Keratinocyte (primary cell): ENCODE measurements around the gene SYNDIG1. TPM values are rescaled to one million over a fixed set of nuclear protein-coding genes. Genes with fewer than 3 reads are reported as not detected.
A peak's percentile ranks its signal among the peaks of the same experiment; 100 is the strongest.

Source experiments
- DNase-seq: peaks from one replicate; pipeline ENCODE4 v3.0.0-alpha.2; 2011; ENCODE audit warnings: low read depth, missing footprints, low spot score
- FAIRE-seq: peaks from 2 replicates; lab custom pipeline; 2011; peaks lifted over from hg19 to GRCh38; lab: Jason Lieb, UNC
- H2AFZ ChIP-seq: 2 replicates; pipeline ENCODE4 v1.6.0; 2012; ENCODE audit warnings: low read length, control low read depth, inconsistent platforms; ENCODE audit not compliant: control insufficient read depth
- H3K27ac ChIP-seq: 2 replicates; pipeline ENCODE4 v1.5.1; 2011; ENCODE audit warnings: low read length; ENCODE audit not compliant: control insufficient read depth, insufficient read depth
- H3K27me3 ChIP-seq: 3 replicates; pipeline ENCODE4 v1.6.0; 2011; ENCODE audit warnings: low read length; ENCODE audit not compliant: control insufficient read depth, insufficient read depth; ENCODE audit errors: extremely low read depth
- H3K36me3 ChIP-seq, 2 experiments: 2 replicates in 1 of 2; 3 replicates in 1 of 2; pipeline ENCODE4 v1.5.1; 2011; ENCODE audit warnings: low read length in 2 of 2, mild to moderate bottlenecking in 1 of 2; ENCODE audit not compliant: control insufficient read depth in 2 of 2, insufficient read depth in 2 of 2; ENCODE audit errors: extremely low read depth in 1 of 2
- H3K4me1 ChIP-seq: 3 replicates; pipeline ENCODE4 v1.5.1; 2011; ENCODE audit warnings: low read length; ENCODE audit not compliant: control insufficient read depth, insufficient read depth; ENCODE audit errors: extremely low read depth
- H3K4me2 ChIP-seq: 3 replicates; pipeline ENCODE4 v1.6.0; 2011; ENCODE audit warnings: low read depth, low read length; ENCODE audit not compliant: control insufficient read depth, insufficient read depth; ENCODE audit errors: extremely low read depth
- H3K4me3 ChIP-seq, 3 experiments: fragments of 200-600 bp in 1 of 3; sonication (generic) in 1 of 3; 2 replicates in 2 of 3; 3 replicates in 1 of 3; pipeline ENCODE4 v1.5.1; 2011 to 2016; ENCODE audit warnings: low read length in 3 of 3, mild to moderate bottlenecking in 3 of 3, control low read depth in 2 of 3, inconsistent platforms in 1 of 3, low read depth in 1 of 3, mixed read lengths in 1 of 3, mixed run types in 1 of 3, moderate library complexity in 1 of 3; ENCODE audit not compliant: control insufficient read depth in 2 of 3, insufficient read depth in 2 of 3; ENCODE audit errors: extremely low read depth in 1 of 3
- H3K79me2 ChIP-seq: 2 replicates; pipeline ENCODE4 v1.6.0; 2012; ENCODE audit warnings: low read length; ENCODE audit not compliant: control insufficient read depth, insufficient read depth
- H3K9ac ChIP-seq: 3 replicates; pipeline ENCODE4 v1.6.0; 2011; ENCODE audit warnings: low read length; ENCODE audit not compliant: control insufficient read depth, insufficient read depth; ENCODE audit errors: extremely low read depth
- H3K9me1 ChIP-seq: 3 replicates; pipeline ENCODE4 v1.6.0; 2011; ENCODE audit warnings: low read length; ENCODE audit not compliant: control insufficient read depth, insufficient read depth; ENCODE audit errors: extremely low read depth
- H3K9me3 ChIP-seq: 2 replicates; pipeline ENCODE4 v1.5.1; 2012; ENCODE audit warnings: low read depth, low read length; ENCODE audit not compliant: control insufficient read depth
- H4K20me1 ChIP-seq: 3 replicates; pipeline ENCODE4 v1.6.0; 2011; ENCODE audit warnings: low read length; ENCODE audit not compliant: control insufficient read depth, insufficient read depth; ENCODE audit errors: extremely low read depth
- EZH2 ChIP-seq: IDR thresholded peaks from one replicate; pipeline ENCODE4 v1.6.1; 2012; ENCODE audit warnings: inconsistent platforms, mild to moderate bottlenecking, low read length, moderate library complexity
- dilution Hi-C: fragments of 300-500 bp; cut with MboI; formaldehyde crosslinking; loops from one replicate; pipeline ENCODE4 v1.7.0; 2020; ENCODE audit warnings: low sequenced_read_pairs; ENCODE audit not compliant: extremely low pct_ligation_motif_present
- polyA plus RNA-seq, 5 experiments: library from polyadenylated mRNA; depleted of rRNA in 3 of 5; stranded (reverse) in 3 of 5; stranded (forward) in 1 of 5; unstranded in 1 of 5; fragments of >200 nt; gene quantifications; 1 replicate in 1 of 5; 2 replicates in 3 of 5; 3 replicates in 1 of 5; pipeline versions ENCODE4 v1.2.1 to v1.2.3, GENCODE V29; 2011 to 2012; ENCODE audit warnings: missing spikeins in 2 of 5, low read depth in 1 of 5, low replicate concordance in 1 of 5
- TF ChIP-seq, protein P1 (sequence below), 3 experiments: IDR thresholded peaks in 1 of 3; conservative IDR thresholded peaks in 1 of 3; optimal IDR thresholded peaks in 1 of 3; 2 replicates in 2 of 3; 3 replicates in 1 of 3; pipeline versions ENCODE3 to v1.5.1; 2011; ENCODE audit warnings: low read length in 3 of 3, mild to moderate bottlenecking in 3 of 3, moderate library complexity in 2 of 3, control low read depth in 1 of 3, inconsistent platforms in 1 of 3; ENCODE audit not compliant: insufficient read depth in 2 of 3; ENCODE audit errors: extremely low read depth in 1 of 3

Gene SYNDIG1
- polyA plus RNA-seq, 1 donor (not counting 4 experiments of a cell fraction or from before 2014, with no cell fraction given): 0.38 TPM

DNA sequence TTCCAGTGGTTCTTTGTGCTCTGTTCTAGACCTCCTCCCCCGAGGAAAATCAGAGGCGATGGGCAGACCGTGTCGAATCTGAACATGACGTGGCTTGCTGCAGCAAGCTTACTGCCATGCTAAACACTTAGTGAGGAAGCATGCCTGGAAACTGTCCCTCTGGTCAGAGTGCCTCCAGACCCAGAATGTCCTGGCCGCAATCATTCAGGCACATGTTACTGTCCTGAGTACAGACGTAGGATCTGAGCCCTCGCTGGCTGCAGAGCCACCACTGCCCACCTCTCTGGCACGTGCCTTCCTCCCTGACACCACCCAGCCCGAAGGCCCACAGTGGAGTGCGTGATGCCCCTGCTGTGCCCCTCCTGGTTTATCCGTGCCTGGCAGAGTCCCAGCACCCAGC is 163.6 kb downstream of the SYNDIG1 start:
- Histone ChIP-seq H3K27me3 (no peaks in the 10 kb centered on the region), H2AFZ (peak overlapping the region; percentile 33), H3K4me3 (no peak overlapping the region), H3K36me3 (no peaks in the 10 kb centered on the region), H3K9me3 (no peaks in the 10 kb centered on the region), H3K9ac (no peak overlapping the region), H3K4me1 (peaks cover 10% of the 10 kb centered on the region), H3K27ac (no peak overlapping the region), H3K9me1 (no peaks in the 10 kb centered on the region), H3K79me2 (no peaks in the 10 kb centered on the region), H4K20me1 (no peaks in the 10 kb centered on the region), H3K4me2 (no peak overlapping the region)
- TF ChIP-seq EZH2: no peak
- TF ChIP-seq, protein P1, sequence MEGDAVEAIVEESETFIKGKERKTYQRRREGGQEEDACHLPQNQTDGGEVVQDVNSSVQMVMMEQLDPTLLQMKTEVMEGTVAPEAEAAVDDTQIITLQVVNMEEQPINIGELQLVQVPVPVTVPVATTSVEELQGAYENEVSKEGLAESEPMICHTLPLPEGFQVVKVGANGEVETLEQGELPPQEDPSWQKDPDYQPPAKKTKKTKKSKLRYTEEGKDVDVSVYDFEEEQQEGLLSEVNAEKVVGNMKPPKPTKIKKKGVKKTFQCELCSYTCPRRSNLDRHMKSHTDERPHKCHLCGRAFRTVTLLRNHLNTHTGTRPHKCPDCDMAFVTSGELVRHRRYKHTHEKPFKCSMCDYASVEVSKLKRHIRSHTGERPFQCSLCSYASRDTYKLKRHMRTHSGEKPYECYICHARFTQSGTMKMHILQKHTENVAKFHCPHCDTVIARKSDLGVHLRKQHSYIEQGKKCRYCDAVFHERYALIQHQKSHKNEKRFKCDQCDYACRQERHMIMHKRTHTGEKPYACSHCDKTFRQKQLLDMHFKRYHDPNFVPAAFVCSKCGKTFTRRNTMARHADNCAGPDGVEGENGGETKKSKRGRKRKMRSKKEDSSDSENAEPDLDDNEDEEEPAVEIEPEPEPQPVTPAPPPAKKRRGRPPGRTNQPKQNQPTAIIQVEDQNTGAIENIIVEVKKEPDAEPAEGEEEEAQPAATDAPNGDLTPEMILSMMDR (optimal IDR thresholded peaks at IDR 0.05 in 1 of 3, IDR thresholded peaks at IDR 0.05 in 1 of 3, conservative IDR thresholded peaks at IDR 0.05 in 1 of 3; ENCODE audit: extremely low read depth in 1 of 3, insufficient read depth in 2 of 3, low read length in 3 of 3): no peak
- dilution Hi-C loops: no loop called here
- no peak for DNase-seq
- FAIRE-seq: no peak

DNA sequence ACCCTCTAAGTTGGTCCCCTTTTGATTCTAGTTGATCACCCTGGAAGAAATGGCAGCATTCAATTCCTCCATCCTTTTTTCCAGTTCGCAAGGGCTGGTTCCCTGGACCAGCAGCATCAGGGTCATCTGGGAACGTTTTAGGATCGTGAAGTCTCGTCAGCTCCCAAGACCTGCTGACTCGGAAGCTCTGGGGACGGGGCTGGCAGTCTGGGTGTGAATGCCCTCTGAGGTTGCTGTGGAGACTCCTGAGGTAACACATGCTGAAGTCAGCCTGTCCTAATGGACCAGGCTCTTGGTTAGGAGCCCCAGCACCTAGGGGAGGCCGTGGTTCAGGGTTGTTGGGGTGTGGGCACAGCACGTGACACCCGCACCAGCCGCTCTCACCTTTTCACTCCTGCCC is 164.1 kb downstream of the SYNDIG1 start:
- Histone ChIP-seq H3K27ac (no peak overlapping the region), H3K9ac (no peak overlapping the region), H3K4me3 (no peak overlapping the region), H3K9me3 (no peaks in the 10 kb centered on the region), H2AFZ (no peak overlapping the region), H3K9me1 (no peaks in the 10 kb centered on the region), H3K36me3 (no peaks in the 10 kb centered on the region), H3K4me2 (no peak overlapping the region), H3K4me1 (peaks cover 10% of the 10 kb centered on the region), H4K20me1 (no peaks in the 10 kb centered on the region), H3K79me2 (no peaks in the 10 kb centered on the region), H3K27me3 (no peaks in the 10 kb centered on the region)
- DNase-seq (no peak), FAIRE-seq (no peak)
- TF ChIP-seq, protein P1 (optimal IDR thresholded peaks at IDR 0.05 in 1 of 3, IDR thresholded peaks at IDR 0.05 in 1 of 3, conservative IDR thresholded peaks at IDR 0.05 in 1 of 3; ENCODE audit: extremely low read depth in 1 of 3, insufficient read depth in 2 of 3, low read length in 3 of 3): no peak
- dilution Hi-C loops: no loop called here
